Esophagus muscularis mucosa (tissue), 4 donors: ENCODE results near the gene RASD1. TPM values are rescaled to one million over a fixed set of nuclear protein-coding genes. Genes with fewer than 3 reads are reported as not detected.

ENCODE experiments used
- DNase-seq: peaks from one replicate; pipeline ENCODE4 v3.0.0-alpha.2; 2017; ENCODE audit errors: extremely low spot score
- H3K27ac ChIP-seq, 4 donors: fragments of 200-600 bp; sonication (generic); replicated peaks in 1 of 4; 1 replicate in 3 of 4; 2 replicates in 1 of 4; pipeline ENCODE4 v1.5.1; 2016 to 2019; ENCODE audit warnings: mild to moderate bottlenecking in 1 of 4
- H3K27me3 ChIP-seq, 4 donors: fragments of 200-600 bp; sonication (generic); one replicate each; pipeline versions ENCODE4 v1.5.1 to v1.6.0; 2016 to 2019
- H3K36me3 ChIP-seq, 4 donors: fragments of 200-600 bp; sonication (generic); one replicate each; pipeline ENCODE4 v1.5.1; 2016 to 2019
- H3K4me1 ChIP-seq, 4 donors: fragments of 200-600 bp; sonication (generic); one replicate each; pipeline ENCODE4 v1.5.1; 2016 to 2019
- H3K4me3 ChIP-seq, 4 donors: fragments of 200-600 bp; sonication (generic); 1 replicate in 2 of 4; 2 replicates in 2 of 4; pipeline ENCODE4 v1.5.1; 2016 to 2019; ENCODE audit warnings: mild to moderate bottlenecking in 4 of 4, moderate library complexity in 1 of 4
- H3K9me3 ChIP-seq, 4 donors: fragments of 200-600 bp; sonication (generic); 1 replicate in 3 of 4; 2 replicates in 1 of 4; pipeline ENCODE4 v1.5.1; 2016 to 2019
- EP300 ChIP-seq: sonication (generic); formaldehyde crosslinking; IDR thresholded peaks from one replicate; pipeline ENCODE4 v1.6.1; 2017; ENCODE audit warnings: antibody characterized with exemption
- POLR2A ChIP-seq: fragments of 450-650 bp; IDR thresholded peaks from one replicate; pipeline ENCODE4 v1.6.1; 2017; ENCODE audit warnings: antibody characterized with exemption, moderate library complexity, mild to moderate bottlenecking, low read depth
- POLR2AphosphoS5 ChIP-seq, 2 donors: sonication (generic); formaldehyde crosslinking; IDR thresholded peaks; one replicate each; pipeline ENCODE4 v1.6.1; 2017; ENCODE audit warnings: antibody characterized with exemption in 2 of 2
- WGBS: methylation state at CpG from one replicate; pipeline ENCODE4 v1.1.5; 2018; 5-methylcytosine and 5-hydroxymethylcytosine counted together
- intact Hi-C: fragments of 100-400 bp; cut with DNase I; formaldehyde crosslinking; loops from one replicate; pipeline ENCODE4 v1.15.1; 2023
- total RNA-seq, 4 donors: library from RNA; depleted of rRNA; stranded (reverse); fragments of >200 nt; gene quantifications; one replicate each; pipeline versions ENCODE4 v1.1.0 to v1.2.1, GENCODE V29; 2016
- TF ChIP-seq, protein P1 (sequence below), 3 experiments: fragments of 200-600 bp in 2 of 3; fragments of 450-650 bp in 1 of 3; sonication (generic) in 2 of 3; IDR thresholded peaks; one replicate each; pipeline ENCODE4 v1.5.1; 2017 to 2019; ENCODE audit warnings: antibody characterized with exemption in 3 of 3, mild to moderate bottlenecking in 2 of 3, moderate library complexity in 1 of 3

RASD1 gene
- total RNA-seq, 4 donors from 2014 or later, result 5.0 to 17.9 (median 13.3) TPM

DNA sequence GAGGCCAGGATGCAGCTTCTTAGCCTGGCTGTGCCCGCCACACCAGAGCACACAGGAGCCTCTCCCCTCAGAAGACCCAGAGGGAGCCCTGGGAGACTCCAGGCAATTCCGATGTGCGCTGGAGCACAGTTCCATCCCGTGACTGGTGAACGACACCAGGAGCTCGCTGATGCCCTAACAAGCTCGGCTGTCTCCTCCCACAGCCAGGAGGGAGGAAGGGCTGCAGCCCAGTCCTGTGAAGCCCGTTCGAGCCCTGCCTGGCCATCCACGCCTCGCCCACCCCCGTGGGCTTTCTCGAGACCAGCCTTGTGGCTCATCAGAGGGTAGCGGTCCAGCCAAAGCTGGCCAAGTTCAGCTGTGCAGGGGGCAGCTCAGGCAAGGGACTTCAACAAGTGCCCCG is 21.8 kb upstream of the RASD1 start:
- Histone ChIP-seq H3K9me3 (no peaks in the 10 kb centered on the region), H3K27me3 (no peaks in the 10 kb centered on the region), H3K27ac (no peak overlapping the region), H3K4me1 (no peaks in the 10 kb centered on the region), H3K36me3 (peaks cover 0 to 28% (median 16%) of the 10 kb centered on the region in 4 donors), H3K4me3 (no peak overlapping the region)
- DNase-seq, result no peak
- 87% methylated on average over 9 of the region's 15 CpGs for WGBS
- intact Hi-C loops, result no loop called here
- TF ChIP-seq EP300 (no peak), POLR2A (no peak), POLR2AphosphoS5 (IDR thresholded peaks at IDR 0.05) (no peak)
- TF ChIP-seq, protein P1, sequence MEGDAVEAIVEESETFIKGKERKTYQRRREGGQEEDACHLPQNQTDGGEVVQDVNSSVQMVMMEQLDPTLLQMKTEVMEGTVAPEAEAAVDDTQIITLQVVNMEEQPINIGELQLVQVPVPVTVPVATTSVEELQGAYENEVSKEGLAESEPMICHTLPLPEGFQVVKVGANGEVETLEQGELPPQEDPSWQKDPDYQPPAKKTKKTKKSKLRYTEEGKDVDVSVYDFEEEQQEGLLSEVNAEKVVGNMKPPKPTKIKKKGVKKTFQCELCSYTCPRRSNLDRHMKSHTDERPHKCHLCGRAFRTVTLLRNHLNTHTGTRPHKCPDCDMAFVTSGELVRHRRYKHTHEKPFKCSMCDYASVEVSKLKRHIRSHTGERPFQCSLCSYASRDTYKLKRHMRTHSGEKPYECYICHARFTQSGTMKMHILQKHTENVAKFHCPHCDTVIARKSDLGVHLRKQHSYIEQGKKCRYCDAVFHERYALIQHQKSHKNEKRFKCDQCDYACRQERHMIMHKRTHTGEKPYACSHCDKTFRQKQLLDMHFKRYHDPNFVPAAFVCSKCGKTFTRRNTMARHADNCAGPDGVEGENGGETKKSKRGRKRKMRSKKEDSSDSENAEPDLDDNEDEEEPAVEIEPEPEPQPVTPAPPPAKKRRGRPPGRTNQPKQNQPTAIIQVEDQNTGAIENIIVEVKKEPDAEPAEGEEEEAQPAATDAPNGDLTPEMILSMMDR (IDR thresholded peaks at IDR 0.05), result no peak

GRCh38 chr17:17516941-17517720 is 20.9 kb upstream of the RASD1 start:
- peaks cover 0 to 28% (median 16%) of the 10 kb centered on the region in 4 donors for H3K36me3 ChIP-seq
- H3K4me3 ChIP-seq, result no peak overlapping the region
- intact Hi-C loops, result no loop called here
- H3K27ac ChIP-seq, result no peak overlapping the region
- 97% methylated on average over 5 of the region's 14 CpGs for WGBS
- no peak for DNase-seq
- H3K4me1 ChIP-seq, result no peaks in the 10 kb centered on the region
- H3K27me3 ChIP-seq, result no peaks in the 10 kb centered on the region
- no peak for TF ChIP-seq POLR2AphosphoS5 (IDR thresholded peaks at IDR 0.05)
- TF ChIP-seq POLR2A, result no peak
- TF ChIP-seq, protein P1 (IDR thresholded peaks at IDR 0.05), result no peak
- H3K9me3 ChIP-seq, result no peaks in the 10 kb centered on the region

DNA sequence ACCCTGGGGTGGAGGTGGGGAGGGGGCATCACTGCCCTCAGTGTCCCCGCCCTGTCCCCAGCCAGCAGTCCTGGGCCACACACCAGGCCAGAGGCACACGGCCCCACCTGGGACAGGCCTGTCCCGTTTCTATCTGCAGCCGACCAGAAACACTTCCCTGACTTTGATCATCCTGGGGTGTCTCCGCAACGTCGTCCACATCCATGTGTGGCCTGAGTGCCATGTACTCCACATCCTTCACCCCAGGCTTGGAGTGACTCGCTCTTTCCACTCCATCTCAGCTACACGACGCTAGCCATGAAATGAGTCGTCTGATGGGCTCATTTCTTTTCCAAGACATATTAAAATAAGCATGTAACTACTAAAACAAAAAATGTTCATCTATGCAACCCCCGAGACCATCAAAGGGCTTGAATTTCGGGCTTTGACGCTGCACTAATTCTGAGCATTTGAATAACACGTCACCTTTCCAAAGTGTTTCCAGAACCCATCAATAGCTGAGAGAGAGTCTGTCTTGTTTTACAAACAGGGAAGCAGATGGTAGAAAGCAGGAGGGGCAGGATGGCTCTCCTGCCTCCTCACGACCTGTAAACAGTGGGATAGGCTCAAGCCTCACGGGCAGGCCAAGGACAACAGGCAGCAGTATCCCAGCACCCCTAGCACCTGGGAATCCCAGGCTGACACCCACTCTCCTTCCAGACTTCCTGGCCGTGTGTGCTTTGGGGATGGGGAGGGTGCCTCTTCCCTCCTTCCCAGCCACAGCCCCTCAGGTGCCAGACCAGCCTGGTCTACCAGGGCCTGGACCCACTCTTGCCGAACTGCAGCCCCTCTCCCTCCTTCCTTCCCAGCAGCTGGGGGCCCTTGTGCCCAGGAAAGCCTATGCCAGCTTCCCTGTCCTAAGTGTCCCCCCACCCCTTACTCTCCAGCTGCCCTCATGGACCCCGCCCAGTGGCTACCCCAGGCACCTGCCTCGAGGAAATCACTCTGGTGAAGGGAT is 20.0 kb upstream of the RASD1 start:
- TF ChIP-seq POLR2AphosphoS5 (IDR thresholded peaks at IDR 0.05) (no peak), EP300 (no peak), POLR2A (no peak)
- TF ChIP-seq, protein P1 (IDR thresholded peaks at IDR 0.05), result no peak
- H3K4me3 ChIP-seq, result no peak overlapping the region
- WGBS, result 89% methylated on average over 21 of the region's 21 CpGs
- no peak for DNase-seq
- no peaks in the 10 kb centered on the region for H3K9me3 ChIP-seq
- H3K27ac ChIP-seq, result no peak overlapping the region
- intact Hi-C loops, result no loop called here
- H3K27me3 ChIP-seq, result no peaks in the 10 kb centered on the region
- H3K4me1 ChIP-seq, result no peaks in the 10 kb centered on the region
- H3K36me3 ChIP-seq, result peaks cover 0 to 20% (median 12%) of the 10 kb centered on the region in 4 donors

DNA sequence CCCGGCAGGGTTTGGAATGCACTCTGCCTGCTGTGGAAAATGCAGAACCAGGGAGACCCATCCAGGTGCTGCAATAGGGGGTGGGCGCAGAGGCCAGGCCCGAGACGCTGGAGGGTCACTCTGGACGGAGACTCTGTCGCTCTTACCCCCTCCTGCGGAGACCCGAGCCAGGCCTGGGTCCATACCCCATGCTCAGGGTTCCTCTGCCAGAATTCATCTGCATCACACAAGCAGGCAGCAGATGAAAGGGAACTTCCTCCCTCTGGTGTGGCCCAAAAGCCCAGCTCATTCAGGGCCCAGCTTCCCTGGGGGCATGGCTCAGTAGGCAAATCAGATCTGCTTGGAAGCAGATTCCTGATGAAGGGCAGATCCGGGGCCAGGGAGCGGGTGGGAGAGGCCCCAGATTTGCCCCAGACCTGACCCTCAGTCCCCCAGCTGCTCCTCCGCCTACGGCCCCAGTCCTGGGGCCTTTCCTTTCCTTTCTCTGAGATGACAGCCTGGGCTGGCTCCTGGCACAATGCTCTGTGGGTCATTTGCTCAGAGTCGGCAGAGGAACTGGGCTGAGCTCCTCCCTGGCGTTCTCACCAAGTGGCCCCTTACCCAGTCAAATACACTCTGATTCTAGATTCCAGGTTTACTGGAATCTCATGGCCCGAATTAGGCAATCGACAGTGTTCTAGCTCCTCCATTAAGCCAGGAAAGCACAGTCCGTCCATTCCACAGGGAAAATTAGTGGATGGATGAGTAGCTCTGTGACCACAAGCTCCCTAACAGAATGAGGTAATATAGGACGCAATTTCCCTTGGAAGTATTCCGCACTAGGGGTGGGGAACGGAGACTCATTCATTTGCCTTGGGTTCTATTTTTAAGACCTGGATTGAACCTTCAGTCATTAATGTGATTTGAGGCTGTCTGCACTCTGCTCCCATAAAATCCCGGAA is 19.1 kb upstream of the RASD1 start:
- H3K27ac ChIP-seq, result no peak overlapping the region
- TF ChIP-seq EP300, result no peak
- no peak for TF ChIP-seq POLR2A
- TF ChIP-seq, protein P1 (IDR thresholded peaks at IDR 0.05), result no peak
- TF ChIP-seq POLR2AphosphoS5 (IDR thresholded peaks at IDR 0.05), result no peak
- intact Hi-C loops, result no loop called here
- 89% methylated on average over 21 of the region's 21 CpGs for WGBS
- H3K9me3 ChIP-seq, result no peaks in the 10 kb centered on the region
- H3K27me3 ChIP-seq, result no peaks in the 10 kb centered on the region
- H3K36me3 ChIP-seq, result peaks cover 0 to 12% (median 4%) of the 10 kb centered on the region in 4 donors
- H3K4me3 ChIP-seq, result no peak overlapping the region
- H3K4me1 ChIP-seq, result no peaks in the 10 kb centered on the region
- no peak for DNase-seq
